ENCODE data around the gene SERF2. TPM values are rescaled to one million over a fixed set of nuclear protein-coding genes. Genes with fewer than 3 reads are reported as not detected.
"Not testable (repeated sequence)": the region's sequence is repeated elsewhere in the genome, so short reads cannot be mapped to it uniquely, and the experiment has no call there.

The SERF2 gene
- total and polyA plus RNA-seq, 2 of the 13 experiments (the other 11 are each of a cell fraction or from before 2014, with no cell fraction given): 811 to 1,257 TPM

DNA sequence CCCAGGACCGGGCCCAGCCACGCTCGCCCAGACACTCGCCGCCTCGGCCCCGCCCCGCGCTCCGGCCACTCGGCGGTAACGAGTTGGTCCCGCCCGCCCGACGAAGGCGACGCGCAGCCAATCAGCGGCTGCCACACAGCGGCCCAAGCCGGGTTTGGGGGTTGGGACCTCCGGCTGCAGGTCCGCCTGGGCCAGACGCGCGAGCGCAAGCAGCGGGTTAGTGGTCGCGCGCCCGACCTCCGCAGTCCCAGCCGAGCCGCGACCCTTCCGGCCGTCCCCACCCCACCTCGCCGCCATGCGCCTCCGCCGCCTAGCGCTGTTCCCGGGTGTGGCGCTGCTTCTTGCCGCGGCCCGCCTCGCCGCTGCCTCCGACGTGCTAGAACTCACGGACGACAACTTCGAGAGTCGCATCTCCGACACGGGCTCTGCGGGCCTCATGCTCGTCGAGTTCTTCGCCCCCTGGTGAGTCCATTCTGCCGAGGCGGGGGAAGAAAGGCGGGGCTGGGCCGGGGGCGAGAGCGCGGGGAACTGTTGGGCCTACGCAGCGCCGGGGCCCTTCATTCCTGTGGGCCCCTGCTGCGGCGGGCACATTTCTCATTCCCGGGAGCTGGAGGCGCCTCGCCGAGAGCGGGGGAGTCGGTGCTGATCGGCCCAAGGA, 45.7 kb upstream of the SERF2 start, which contains the start of gene PDIA3 (continued):
- TF ChIP-seq ZNF790 (CRISPR knock-in tag; IDR thresholded peaks at IDR 0.05; ENCODE audit: borderline replicate concordance) (peak; percentile 71; the same call in 1 of the 2 replicates), NFYB (CRISPR knock-in tag; IDR thresholded peaks at IDR 0.05) (peak; percentile 86), ETV5 (CRISPR knock-in tag; IDR thresholded peaks at IDR 0.05; ENCODE audit: borderline replicate concordance) (0 out of 2 replicates have a peak, but pooled peaks have one; percentile 48), BRD4 (CRISPR knock-in tag; IDR thresholded peaks at IDR 0.05) (peak; percentile 69; the same call in 1 of the 2 replicates), ZNF724P (CRISPR knock-in tag; IDR thresholded peaks at IDR 0.05; ENCODE audit: borderline replicate concordance) (peak; percentile 68; the same call in 1 of the 2 replicates), RXRB (CRISPR knock-in tag; IDR thresholded peaks at IDR 0.05; ENCODE audit: borderline replicate concordance) (0 out of 2 replicates have a peak, but pooled peaks have one; percentile 31), NONO (CRISPR knock-in tag; conservative IDR thresholded peaks at IDR 0.05) (peak; percentile 94), ZNF563 (CRISPR knock-in tag; IDR thresholded peaks at IDR 0.05) (peak; percentile 86; the same call in 1 of the 2 replicates), SP5 (CRISPR knock-in tag; IDR thresholded peaks at IDR 0.05; ENCODE audit: borderline replicate concordance, low read depth) (peak; percentile 55; the same call in 1 of the 2 replicates), NRL (CRISPR knock-in tag; IDR thresholded peaks at IDR 0.05; ENCODE audit: borderline replicate concordance) (0 out of 2 replicates have a peak, but pooled peaks have one; percentile 46), ZNF772 (CRISPR knock-in tag; IDR thresholded peaks at IDR 0.05) (peak; percentile 53; the same call in 1 of the 2 replicates)
- not testable (repeated sequence) for TF ChIP-seq NONO (IDR thresholded peaks at IDR 0.05)
- TF ChIP-seq, protein P1, sequence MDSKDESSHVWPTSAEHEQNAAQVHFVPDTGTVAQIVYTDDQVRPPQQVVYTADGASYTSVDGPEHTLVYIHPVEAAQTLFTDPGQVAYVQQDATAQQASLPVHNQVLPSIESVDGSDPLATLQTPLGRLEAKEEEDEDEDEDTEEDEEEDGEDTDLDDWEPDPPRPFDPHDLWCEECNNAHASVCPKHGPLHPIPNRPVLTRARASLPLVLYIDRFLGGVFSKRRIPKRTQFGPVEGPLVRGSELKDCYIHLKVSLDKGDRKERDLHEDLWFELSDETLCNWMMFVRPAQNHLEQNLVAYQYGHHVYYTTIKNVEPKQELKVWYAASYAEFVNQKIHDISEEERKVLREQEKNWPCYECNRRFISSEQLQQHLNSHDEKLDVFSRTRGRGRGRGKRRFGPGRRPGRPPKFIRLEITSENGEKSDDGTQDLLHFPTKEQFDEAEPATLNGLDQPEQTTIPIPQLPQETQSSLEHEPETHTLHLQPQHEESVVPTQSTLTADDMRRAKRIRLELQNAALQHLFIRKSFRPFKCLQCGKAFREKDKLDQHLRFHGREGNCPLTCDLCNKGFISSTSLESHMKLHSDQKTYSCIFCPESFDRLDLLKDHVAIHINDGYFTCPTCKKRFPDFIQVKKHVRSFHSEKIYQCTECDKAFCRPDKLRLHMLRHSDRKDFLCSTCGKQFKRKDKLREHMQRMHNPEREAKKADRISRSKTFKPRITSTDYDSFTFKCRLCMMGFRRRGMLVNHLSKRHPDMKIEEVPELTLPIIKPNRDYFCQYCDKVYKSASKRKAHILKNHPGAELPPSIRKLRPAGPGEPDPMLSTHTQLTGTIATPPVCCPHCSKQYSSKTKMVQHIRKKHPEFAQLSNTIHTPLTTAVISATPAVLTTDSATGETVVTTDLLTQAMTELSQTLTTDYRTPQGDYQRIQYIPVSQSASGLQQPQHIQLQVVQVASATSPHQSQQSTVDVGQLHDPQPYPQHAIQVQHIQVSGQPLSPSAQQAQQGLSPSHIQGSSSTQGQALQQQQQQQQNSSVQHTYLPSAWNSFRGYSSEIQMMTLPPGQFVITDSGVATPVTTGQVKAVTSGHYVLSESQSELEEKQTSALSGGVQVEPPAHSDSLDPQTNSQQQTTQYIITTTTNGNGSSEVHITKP (CRISPR knock-in tag; IDR thresholded peaks at IDR 0.05; ENCODE audit: low read depth): peak; percentile 82
- TF ChIP-seq, protein P2, sequence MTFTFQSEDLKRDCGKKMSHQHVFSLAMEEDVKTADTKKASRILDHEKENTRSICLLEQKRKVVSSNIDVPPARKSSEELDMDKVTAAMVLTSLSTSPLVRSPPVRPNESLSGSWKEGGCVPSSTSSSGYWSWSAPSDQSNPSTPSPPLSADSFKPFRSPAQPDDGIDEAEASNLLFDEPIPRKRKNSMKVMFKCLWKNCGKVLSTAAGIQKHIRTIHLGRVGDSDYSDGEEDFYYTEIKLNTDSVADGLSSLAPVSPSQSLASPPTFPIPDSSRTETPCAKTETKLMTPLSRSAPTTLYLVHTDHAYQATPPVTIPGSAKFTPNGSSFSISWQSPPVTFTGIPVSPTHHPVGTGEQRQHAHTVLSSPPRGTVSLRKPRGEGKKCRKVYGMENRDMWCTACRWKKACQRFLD (CRISPR knock-in tag; IDR thresholded peaks at IDR 0.05; ENCODE audit: borderline replicate concordance): peak; percentile 91
- TF ChIP-seq, protein P3, sequence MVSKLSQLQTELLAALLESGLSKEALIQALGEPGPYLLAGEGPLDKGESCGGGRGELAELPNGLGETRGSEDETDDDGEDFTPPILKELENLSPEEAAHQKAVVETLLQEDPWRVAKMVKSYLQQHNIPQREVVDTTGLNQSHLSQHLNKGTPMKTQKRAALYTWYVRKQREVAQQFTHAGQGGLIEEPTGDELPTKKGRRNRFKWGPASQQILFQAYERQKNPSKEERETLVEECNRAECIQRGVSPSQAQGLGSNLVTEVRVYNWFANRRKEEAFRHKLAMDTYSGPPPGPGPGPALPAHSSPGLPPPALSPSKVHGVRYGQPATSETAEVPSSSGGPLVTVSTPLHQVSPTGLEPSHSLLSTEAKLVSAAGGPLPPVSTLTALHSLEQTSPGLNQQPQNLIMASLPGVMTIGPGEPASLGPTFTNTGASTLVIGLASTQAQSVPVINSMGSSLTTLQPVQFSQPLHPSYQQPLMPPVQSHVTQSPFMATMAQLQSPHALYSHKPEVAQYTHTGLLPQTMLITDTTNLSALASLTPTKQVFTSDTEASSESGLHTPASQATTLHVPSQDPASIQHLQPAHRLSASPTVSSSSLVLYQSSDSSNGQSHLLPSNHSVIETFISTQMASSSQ (IDR thresholded peaks at IDR 0.05; ENCODE audit: low read depth): not testable (repeated sequence)
- TF ChIP-seq, protein P3 (CRISPR knock-in tag; IDR thresholded peaks at IDR 0.05; ENCODE audit: borderline replicate concordance): peak; percentile 74
- TF ChIP-seq, protein P4, sequence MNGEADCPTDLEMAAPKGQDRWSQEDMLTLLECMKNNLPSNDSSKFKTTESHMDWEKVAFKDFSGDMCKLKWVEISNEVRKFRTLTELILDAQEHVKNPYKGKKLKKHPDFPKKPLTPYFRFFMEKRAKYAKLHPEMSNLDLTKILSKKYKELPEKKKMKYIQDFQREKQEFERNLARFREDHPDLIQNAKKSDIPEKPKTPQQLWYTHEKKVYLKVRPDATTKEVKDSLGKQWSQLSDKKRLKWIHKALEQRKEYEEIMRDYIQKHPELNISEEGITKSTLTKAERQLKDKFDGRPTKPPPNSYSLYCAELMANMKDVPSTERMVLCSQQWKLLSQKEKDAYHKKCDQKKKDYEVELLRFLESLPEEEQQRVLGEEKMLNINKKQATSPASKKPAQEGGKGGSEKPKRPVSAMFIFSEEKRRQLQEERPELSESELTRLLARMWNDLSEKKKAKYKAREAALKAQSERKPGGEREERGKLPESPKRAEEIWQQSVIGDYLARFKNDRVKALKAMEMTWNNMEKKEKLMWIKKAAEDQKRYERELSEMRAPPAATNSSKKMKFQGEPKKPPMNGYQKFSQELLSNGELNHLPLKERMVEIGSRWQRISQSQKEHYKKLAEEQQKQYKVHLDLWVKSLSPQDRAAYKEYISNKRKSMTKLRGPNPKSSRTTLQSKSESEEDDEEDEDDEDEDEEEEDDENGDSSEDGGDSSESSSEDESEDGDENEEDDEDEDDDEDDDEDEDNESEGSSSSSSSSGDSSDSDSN (CRISPR knock-in tag; IDR thresholded peaks at IDR 0.05): peak; percentile 94; the same call in 1 of the 2 replicates

Data from HepG2 (cell line).